ENCODE measurements around the gene TNFRSF8. TPM values are rescaled to one million over a fixed set of nuclear protein-coding genes. Genes with fewer than 3 reads are reported as not detected.

Gene TNFRSF8
- total RNA-seq, 1 donor from 2014 or later: 0.35 TPM

GRCh38 chr1:12060500-12060899, 2.6 kb upstream of the TNFRSF8 start:
- TF ChIP-seq, protein P1, sequence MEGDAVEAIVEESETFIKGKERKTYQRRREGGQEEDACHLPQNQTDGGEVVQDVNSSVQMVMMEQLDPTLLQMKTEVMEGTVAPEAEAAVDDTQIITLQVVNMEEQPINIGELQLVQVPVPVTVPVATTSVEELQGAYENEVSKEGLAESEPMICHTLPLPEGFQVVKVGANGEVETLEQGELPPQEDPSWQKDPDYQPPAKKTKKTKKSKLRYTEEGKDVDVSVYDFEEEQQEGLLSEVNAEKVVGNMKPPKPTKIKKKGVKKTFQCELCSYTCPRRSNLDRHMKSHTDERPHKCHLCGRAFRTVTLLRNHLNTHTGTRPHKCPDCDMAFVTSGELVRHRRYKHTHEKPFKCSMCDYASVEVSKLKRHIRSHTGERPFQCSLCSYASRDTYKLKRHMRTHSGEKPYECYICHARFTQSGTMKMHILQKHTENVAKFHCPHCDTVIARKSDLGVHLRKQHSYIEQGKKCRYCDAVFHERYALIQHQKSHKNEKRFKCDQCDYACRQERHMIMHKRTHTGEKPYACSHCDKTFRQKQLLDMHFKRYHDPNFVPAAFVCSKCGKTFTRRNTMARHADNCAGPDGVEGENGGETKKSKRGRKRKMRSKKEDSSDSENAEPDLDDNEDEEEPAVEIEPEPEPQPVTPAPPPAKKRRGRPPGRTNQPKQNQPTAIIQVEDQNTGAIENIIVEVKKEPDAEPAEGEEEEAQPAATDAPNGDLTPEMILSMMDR (conservative IDR thresholded peaks at IDR 0.05; ENCODE audit: low read depth, low read length): no peak
- no peak overlapping the region for H3K4me3 ChIP-seq (ENCODE audit: low read depth, low read length)
- DNase-seq (ENCODE audit: low read depth): no peak

- no peak for DNase-seq (ENCODE audit: low read depth)
- TF ChIP-seq, protein P1 (conservative IDR thresholded peaks at IDR 0.05; ENCODE audit: low read depth, low read length): no peak
- no peak overlapping the region for H3K4me3 ChIP-seq (ENCODE audit: low read depth, low read length)
These were observed 1.2 kb downstream of the TNFRSF8 start for GRCh38 chr1:12064073-12064969.

GRCh38 chr1:12065872-12066271, 2.8 kb downstream of the TNFRSF8 start:
- TF ChIP-seq, protein P1 (conservative IDR thresholded peaks at IDR 0.05; ENCODE audit: low read depth, low read length): no peak
- DNase-seq (ENCODE audit: low read depth): no peak
- no peak overlapping the region for H3K4me3 ChIP-seq (ENCODE audit: low read depth, low read length)

GRCh38 chr1:12067900-12068821, 5.1 kb downstream of the TNFRSF8 start:
- DNase-seq (ENCODE audit: low read depth): no peak
- no peak overlapping the region for H3K4me3 ChIP-seq (ENCODE audit: low read depth, low read length)
- TF ChIP-seq, protein P1 (conservative IDR thresholded peaks at IDR 0.05; ENCODE audit: low read depth, low read length): no peak

DNA sequence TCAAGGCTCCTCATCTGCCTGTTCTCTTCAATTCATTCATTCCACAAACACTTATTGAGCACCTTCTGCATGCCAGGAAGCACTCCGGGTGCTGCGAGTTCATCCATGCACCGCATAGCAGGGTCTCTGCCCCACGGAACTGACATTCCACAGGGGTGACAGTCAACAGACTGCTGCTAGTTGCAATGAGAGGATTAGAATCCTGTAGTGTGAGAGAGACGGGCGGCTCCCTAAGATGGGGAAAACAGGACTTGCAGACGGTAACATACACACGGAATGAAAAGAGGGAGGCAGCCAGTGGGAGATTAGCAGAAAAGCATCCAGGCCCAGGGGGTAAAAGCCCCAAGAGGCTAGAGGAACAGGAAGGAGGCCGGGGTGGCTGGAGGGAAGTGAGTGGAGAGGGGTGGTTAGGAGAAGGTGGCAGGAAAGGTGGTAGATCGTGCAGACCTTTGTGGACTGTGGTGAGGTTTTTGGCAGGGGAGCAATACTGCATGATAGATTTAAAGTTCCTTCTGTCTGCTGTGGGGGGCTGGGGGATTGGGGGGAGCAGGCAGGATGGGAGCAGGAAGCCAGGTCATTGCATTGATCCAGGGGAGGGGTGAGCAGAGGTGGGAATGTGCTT, 6.6 kb downstream of the TNFRSF8 start:
- H3K4me3 ChIP-seq (ENCODE audit: low read depth, low read length): no peak overlapping the region
- DNase-seq (ENCODE audit: low read depth): no peak
- TF ChIP-seq, protein P1 (conservative IDR thresholded peaks at IDR 0.05; ENCODE audit: low read depth, low read length): no peak

- no peak for DNase-seq (ENCODE audit: low read depth)
- no peak overlapping the region for H3K4me3 ChIP-seq (ENCODE audit: low read depth, low read length)
- TF ChIP-seq, protein P1 (conservative IDR thresholded peaks at IDR 0.05; ENCODE audit: low read depth, low read length): no peak
These were observed 8.8 kb downstream of the TNFRSF8 start for GRCh38 chr1:12071892-12072291.
